ENCODE measurements around the gene GPR179. TPM values are rescaled to one million over a fixed set of nuclear protein-coding genes. Genes with fewer than 3 reads are reported as not detected.

Gene GPR179
- total and polyA plus RNA-seq, 9 donors: 0.02 to 0.15 (median 0.10) TPM; not detected in 1

DNA sequence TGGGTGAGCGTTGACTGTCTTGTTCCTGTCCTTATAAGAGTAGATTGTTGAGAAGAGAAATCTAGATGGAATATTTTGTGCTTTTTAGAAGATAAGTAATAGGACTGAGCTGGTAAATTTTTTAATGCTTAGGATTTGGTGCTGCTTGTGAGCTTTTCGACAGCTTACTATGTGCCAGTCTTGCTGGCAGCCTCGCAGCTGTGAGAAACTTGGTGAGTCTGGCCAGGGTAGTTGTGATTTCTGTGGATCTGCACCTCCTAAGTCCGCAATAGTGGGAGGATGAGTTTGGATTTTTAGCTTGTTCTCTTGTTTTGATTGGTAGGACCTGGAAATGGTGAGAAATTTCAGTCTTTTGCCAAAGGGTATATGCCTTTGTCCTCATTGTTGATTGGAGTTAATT is 11.5 kb upstream of the GPR179 start:
- no peak for DNase-seq
- Histone ChIP-seq H3K4me1 (ENCODE audit: insufficient read depth) (peaks cover 13% of the 10 kb centered on the region), H3K27ac (no peak overlapping the region), H3K36me3 (no peaks in the 10 kb centered on the region), H3K27me3 (no peaks in the 10 kb centered on the region), H3K4me3 (no peak overlapping the region), H3K9me3 (no peaks in the 10 kb centered on the region)
- TF ChIP-seq EP300 (IDR thresholded peaks at IDR 0.05): no peak
- 79 to 81% (median 80%) methylated on average over 4 of the region's 4 CpGs for WGBS, 3 donors
- intact Hi-C loops (cut with DNase I): loop anchor here in 2 of 4 donors (10.0 kb wide), 2 partner anchors 60 to 400 kb away; partner anchors contain the start of gene PSMB3 (in 1 of the 2)

- H3K36me3 ChIP-seq: no peaks in the 10 kb centered on the region
- no peak overlapping the region for H3K27ac ChIP-seq
- peaks cover 13% of the 10 kb centered on the region for H3K4me1 ChIP-seq (ENCODE audit: insufficient read depth)
- H3K9me3 ChIP-seq: no peaks in the 10 kb centered on the region
- intact Hi-C loops (cut with DNase I): loop anchor here in 2 of 4 donors (10.0 kb wide), 2 partner anchors 60 to 400 kb away; partner anchors contain the start of gene PSMB3 (in 1 of the 2)
- no peak for DNase-seq
- no peaks in the 10 kb centered on the region for H3K27me3 ChIP-seq
- no peak overlapping the region for H3K4me3 ChIP-seq
- WGBS, 3 donors: 77 to 83% (median 81%) methylated on average over 7 of the region's 7 CpGs
- TF ChIP-seq POLR2A (IDR thresholded peaks at IDR 0.05) (no peak), EP300 (IDR thresholded peaks at IDR 0.05) (no peak)
- TF ChIP-seq, protein P1, sequence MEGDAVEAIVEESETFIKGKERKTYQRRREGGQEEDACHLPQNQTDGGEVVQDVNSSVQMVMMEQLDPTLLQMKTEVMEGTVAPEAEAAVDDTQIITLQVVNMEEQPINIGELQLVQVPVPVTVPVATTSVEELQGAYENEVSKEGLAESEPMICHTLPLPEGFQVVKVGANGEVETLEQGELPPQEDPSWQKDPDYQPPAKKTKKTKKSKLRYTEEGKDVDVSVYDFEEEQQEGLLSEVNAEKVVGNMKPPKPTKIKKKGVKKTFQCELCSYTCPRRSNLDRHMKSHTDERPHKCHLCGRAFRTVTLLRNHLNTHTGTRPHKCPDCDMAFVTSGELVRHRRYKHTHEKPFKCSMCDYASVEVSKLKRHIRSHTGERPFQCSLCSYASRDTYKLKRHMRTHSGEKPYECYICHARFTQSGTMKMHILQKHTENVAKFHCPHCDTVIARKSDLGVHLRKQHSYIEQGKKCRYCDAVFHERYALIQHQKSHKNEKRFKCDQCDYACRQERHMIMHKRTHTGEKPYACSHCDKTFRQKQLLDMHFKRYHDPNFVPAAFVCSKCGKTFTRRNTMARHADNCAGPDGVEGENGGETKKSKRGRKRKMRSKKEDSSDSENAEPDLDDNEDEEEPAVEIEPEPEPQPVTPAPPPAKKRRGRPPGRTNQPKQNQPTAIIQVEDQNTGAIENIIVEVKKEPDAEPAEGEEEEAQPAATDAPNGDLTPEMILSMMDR (IDR thresholded peaks at IDR 0.05): no peak
These were observed 10.7 kb upstream of the GPR179 start for GRCh38 chr17:38354466-38354865.

DNA sequence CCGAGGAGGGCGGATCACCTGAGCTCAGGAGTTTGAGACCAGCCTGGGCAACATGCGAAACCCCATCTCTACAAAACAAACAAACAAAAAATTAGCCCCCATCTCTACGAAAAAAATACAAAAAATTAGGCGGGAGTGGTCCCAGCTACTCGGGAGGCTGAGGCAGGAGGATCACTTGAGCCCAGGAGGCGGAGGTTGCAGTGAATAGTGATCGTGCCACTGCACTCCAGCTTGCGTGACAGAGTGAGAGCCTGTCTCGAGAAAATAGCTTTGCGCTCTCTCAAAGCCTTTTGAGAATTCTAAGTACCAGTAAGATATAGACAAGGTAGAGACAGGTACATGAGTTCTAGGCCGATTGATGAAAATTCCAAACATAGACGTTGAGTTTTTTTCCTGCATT is 9.9 kb upstream of the GPR179 start:
- intact Hi-C loops (cut with DNase I): loop anchor here in 2 of 4 donors (10.0 kb wide), 2 partner anchors 61 to 401 kb away; partner anchors contain the start of gene PSMB3 (in 1 of the 2)
- Histone ChIP-seq H3K4me1 (ENCODE audit: insufficient read depth) (peaks cover 13% of the 10 kb centered on the region), H3K27ac (no peak overlapping the region)

GRCh38 chr17:38353086-38353604 is 9.4 kb upstream of the GPR179 start:
- 7 to 11% (median 11%) methylated on average over 8 of the region's 8 CpGs for WGBS, 3 donors
- no peak for DNase-seq
- no peaks in the 10 kb centered on the region for H3K27me3 ChIP-seq
- peaks cover 13% of the 10 kb centered on the region for H3K4me1 ChIP-seq (ENCODE audit: insufficient read depth)
- no peaks in the 10 kb centered on the region for H3K36me3 ChIP-seq
- H3K27ac ChIP-seq: peak overlapping the region; percentile 40 to 75
- TF ChIP-seq, protein P1 (IDR thresholded peaks at IDR 0.05): no peak
- TF ChIP-seq EP300 (IDR thresholded peaks at IDR 0.05): no peak
- no peak for TF ChIP-seq POLR2A (IDR thresholded peaks at IDR 0.05)
- H3K4me3 ChIP-seq: peak overlapping the region; percentile 64
- no peaks in the 10 kb centered on the region for H3K9me3 ChIP-seq
- intact Hi-C loops (cut with DNase I): loop anchor here in 2 of 4 donors (10.0 kb wide), 2 partner anchors 62 to 402 kb away; partner anchors contain the start of gene PSMB3 (in 1 of the 2)

More for the DNA sequence above, 9.9 kb upstream of the GPR179 start:
- Histone ChIP-seq H3K36me3 (no peaks in the 10 kb centered on the region), H3K27me3 (no peaks in the 10 kb centered on the region), H3K9me3 (no peaks in the 10 kb centered on the region), H3K4me3 (no peak overlapping the region)
- no peak for TF ChIP-seq EP300 (IDR thresholded peaks at IDR 0.05)
- TF ChIP-seq POLR2A (IDR thresholded peaks at IDR 0.05): no peak
- TF ChIP-seq, protein P1 (IDR thresholded peaks at IDR 0.05): no peak
- 76 to 79% (median 77%) methylated on average over 13 of the region's 13 CpGs for WGBS, 3 donors
- no peak for DNase-seq

All from ovary (tissue), 9 donors.